Small intestine (tissue), 7 donors: ENCODE results near the gene RBBP8. TPM values are rescaled to one million over a fixed set of nuclear protein-coding genes. Genes with fewer than 3 reads are reported as not detected.

Source experiments
- DNase-seq, 2 donors: peaks; one replicate each; pipeline versions ENCODE4 v3.0.0 to v3.0.0-alpha.2; 2013
- FAIRE-seq: peaks from 2 replicates; lab custom pipeline; 2012; peaks lifted over from hg19 to GRCh38; lab: Jason Lieb, UNC
- H3K27ac ChIP-seq, 3 donors: one replicate each; pipeline ENCODE4 v1.5.1; 2013; ENCODE audit warnings: low read length in 2 of 3, mild to moderate bottlenecking in 2 of 3, control low read depth in 1 of 3, inconsistent platforms in 1 of 3, low read depth in 1 of 3, moderate library complexity in 1 of 3
- H3K27me3 ChIP-seq, 3 donors: one replicate each; pipeline ENCODE4 v1.6.1; 2013; ENCODE audit warnings: low read length in 3 of 3, inconsistent platforms in 1 of 3; ENCODE audit not compliant: control insufficient read depth in 3 of 3, insufficient read depth in 3 of 3
- H3K36me3 ChIP-seq, 3 donors: one replicate each; pipeline ENCODE4 v1.6.1; 2013; ENCODE audit warnings: low read length in 3 of 3, inconsistent platforms in 1 of 3, low read depth in 1 of 3, mild to moderate bottlenecking in 1 of 3, moderate library complexity in 1 of 3; ENCODE audit not compliant: control insufficient read depth in 3 of 3, insufficient read depth in 2 of 3
- H3K4me1 ChIP-seq, 3 donors: one replicate each; pipeline ENCODE4 v1.6.1; 2013; ENCODE audit warnings: low read length in 2 of 3, inconsistent platforms in 1 of 3, low read depth in 1 of 3, mild to moderate bottlenecking in 1 of 3, moderate library complexity in 1 of 3; ENCODE audit not compliant: control insufficient read depth in 3 of 3, insufficient read depth in 2 of 3
- H3K4me3 ChIP-seq, 3 donors: one replicate each; pipeline ENCODE4 v1.5.1; 2013; ENCODE audit warnings: low read length in 3 of 3, control low read depth in 1 of 3, inconsistent platforms in 1 of 3, low read depth in 1 of 3, mild to moderate bottlenecking in 1 of 3, moderate library complexity in 1 of 3
- H3K9me3 ChIP-seq, 2 donors: one replicate each; pipeline ENCODE4 v1.6.1; 2013; ENCODE audit warnings: low read depth in 1 of 2, low read length in 1 of 2; ENCODE audit not compliant: control insufficient read depth in 2 of 2, insufficient read depth in 1 of 2
- WGBS, 3 donors: extraction: QIAGEN DNeasy Blood & Tissue Kit; methylation state at CpG; one replicate each; pipeline ENCODE4 v1.1.7; 2013; 5-methylcytosine and 5-hydroxymethylcytosine counted together
- polyA plus RNA-seq, 4 donors: library from polyadenylated mRNA; stranded (reverse) in 3 of 4; unstranded in 1 of 4; fragments of 200-250 nt in 3 of 4; fragments of 120-200 nt in 1 of 4; gene quantifications; one replicate each; pipeline versions ENCODE4 v1.2.1 to v1.2.3, GENCODE V29; 2013
- donor health status: healthy with polysubstance abuse.
- donor health status: control.
- donor health status: control.
- donor health status: Bipolar disorder and iron deficiency.
- donor health status: healthy.

The RBBP8 gene
- polyA plus RNA-seq, 4 donors = 14.0 to 38.4 (median 32.9) TPM

DNA sequence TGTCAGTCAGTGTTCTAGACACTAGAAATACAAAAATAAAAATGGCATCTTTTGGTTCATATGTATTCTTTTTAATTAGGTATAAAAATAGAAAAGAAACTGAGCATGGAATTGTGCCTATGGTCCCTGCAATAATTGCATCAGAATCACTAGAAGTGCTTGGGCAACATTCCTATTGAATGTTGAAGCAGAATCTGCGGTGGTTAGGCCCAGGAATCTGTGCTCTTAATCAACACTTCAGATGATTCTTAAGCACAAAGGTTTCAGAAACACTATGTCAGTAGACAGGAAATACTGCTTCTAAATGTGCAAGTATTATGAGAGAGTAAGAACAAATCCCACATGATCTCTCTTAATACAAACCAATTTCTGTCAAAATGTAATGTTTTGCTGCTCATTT is 20.3 kb upstream of the RBBP8 start:
- peaks cover 2 to 6% (median 3%) of the 10 kb centered on the region in 3 donors for H3K4me1 ChIP-seq
- H3K27ac ChIP-seq = no peak overlapping the region
- H3K36me3 ChIP-seq = no peaks in the 10 kb centered on the region
- H3K27me3 ChIP-seq = no peaks in the 10 kb centered on the region
- no peak overlapping the region for H3K4me3 ChIP-seq
- no peaks in the 10 kb centered on the region for H3K9me3 ChIP-seq
- FAIRE-seq (no peak), DNase-seq (no peak)
- WGBS, 3 donors = 88 to 100% (median 91%) methylated on average over 1 of the region's 1 CpG

DNA sequence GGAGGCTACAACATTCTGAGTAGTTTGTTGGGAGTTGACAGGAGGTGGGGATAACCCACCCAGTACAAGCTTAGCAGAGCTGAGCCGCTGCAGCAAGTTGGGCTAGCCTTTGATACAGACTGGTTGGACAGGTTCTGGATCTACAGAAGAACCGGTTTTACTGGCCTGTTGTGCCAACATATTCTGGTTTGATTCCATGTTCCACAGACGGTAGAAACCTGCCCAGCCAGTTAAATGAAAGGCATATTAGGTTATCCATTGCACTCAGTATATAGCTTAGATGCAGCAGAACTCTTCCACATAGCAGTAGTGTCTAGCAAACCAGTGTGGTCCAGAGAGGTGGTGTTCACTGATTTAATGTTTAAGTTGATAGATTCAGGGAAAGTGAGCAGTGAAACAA is 19.3 kb upstream of the RBBP8 start:
- Histone ChIP-seq H3K9me3 (no peaks in the 10 kb centered on the region), H3K27me3 (no peaks in the 10 kb centered on the region), H3K4me1 (peaks cover 2 to 6% (median 3%) of the 10 kb centered on the region in 3 donors), H3K4me3 (no peak overlapping the region), H3K27ac (no peak overlapping the region), H3K36me3 (no peaks in the 10 kb centered on the region)
- FAIRE-seq (no peak), DNase-seq (peak; percentile 91 to 93)
- WGBS, 3 donors = 10 to 47% (median 37%) methylated on average over 3 of the region's 3 CpGs

DNA sequence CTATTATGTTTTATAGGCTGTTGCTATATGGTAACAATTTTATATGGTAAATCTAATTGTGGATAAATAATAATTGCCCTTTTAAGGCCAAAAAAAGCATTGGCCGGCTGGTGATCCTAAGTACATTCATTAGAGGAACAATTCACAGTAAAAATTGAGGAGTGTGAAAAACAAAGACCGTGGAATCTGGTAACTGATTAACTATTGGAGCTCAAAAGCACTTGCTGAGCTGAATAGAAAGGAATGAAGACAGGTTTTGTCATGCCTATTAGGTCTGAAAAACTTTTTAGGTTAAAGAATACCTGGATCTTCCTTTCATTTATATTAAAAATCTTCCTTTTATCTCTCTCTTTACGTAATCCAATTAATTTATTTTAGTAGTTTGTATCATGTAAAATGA is 18.5 kb upstream of the RBBP8 start:
- Histone ChIP-seq H3K9me3 (no peaks in the 10 kb centered on the region), H3K36me3 (no peaks in the 10 kb centered on the region), H3K4me1 (peaks cover 2 to 6% (median 3%) of the 10 kb centered on the region in 3 donors), H3K27ac (no peak overlapping the region), H3K27me3 (no peaks in the 10 kb centered on the region), H3K4me3 (no peak overlapping the region)
- DNase-seq (peak; percentile 20 to 48), FAIRE-seq (no peak)
- WGBS, 3 donors = 11 to 56% (median 41%) methylated on average over 3 of the region's 3 CpGs

DNA sequence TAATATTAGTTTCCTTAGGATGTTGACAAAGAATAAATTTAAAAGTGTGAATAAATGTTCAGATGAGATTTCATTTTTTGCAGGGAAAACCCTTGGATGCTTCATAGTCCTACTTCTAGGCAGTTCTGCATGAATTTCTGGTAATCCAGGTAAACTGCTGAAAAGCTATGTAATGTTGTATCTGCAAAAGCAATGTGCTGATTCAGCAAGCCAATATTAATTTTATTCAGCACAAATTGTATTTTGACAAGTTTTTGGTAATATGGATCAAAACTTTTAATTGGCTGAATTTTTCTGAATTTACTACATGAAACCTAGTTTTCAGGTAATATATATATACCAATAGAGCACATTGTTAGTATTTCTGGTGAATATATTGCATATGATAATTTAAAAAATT is 17.8 kb upstream of the RBBP8 start:
- H3K9me3 ChIP-seq = no peaks in the 10 kb centered on the region
- DNase-seq (no peak), FAIRE-seq (no peak)
- no peak overlapping the region for H3K4me3 ChIP-seq
- no peaks in the 10 kb centered on the region for H3K36me3 ChIP-seq
- no peak overlapping the region for H3K27ac ChIP-seq
- H3K27me3 ChIP-seq = no peaks in the 10 kb centered on the region
- H3K4me1 ChIP-seq = peaks cover 2 to 6% (median 3%) of the 10 kb centered on the region in 3 donors

DNA sequence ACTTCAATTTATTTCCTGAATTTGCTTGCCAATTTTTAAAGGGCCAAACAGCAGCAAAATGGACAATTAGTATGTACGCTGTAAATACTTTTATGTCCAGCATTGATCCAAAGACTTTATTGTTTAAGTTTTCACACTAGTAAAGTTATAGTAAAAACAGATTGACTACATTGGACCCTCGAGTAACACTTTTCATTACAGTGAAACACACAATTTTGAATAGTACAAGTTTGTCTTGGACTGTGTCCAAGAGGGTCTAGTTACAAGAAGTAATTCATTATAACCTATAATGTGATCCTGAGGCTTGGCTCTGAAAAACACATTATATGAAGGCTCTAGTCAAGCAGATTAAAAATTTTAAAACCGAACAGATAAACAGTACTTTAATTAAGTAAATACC is 11.4 kb upstream of the RBBP8 start:
- Histone ChIP-seq H3K27ac (no peak overlapping the region), H3K36me3 (no peaks in the 10 kb centered on the region), H3K4me1 (no peaks in the 10 kb centered on the region), H3K27me3 (no peaks in the 10 kb centered on the region), H3K9me3 (no peaks in the 10 kb centered on the region), H3K4me3 (no peak overlapping the region)
- no peak for DNase-seq
- no peak for FAIRE-seq
- 56 to 61% (median 56%) methylated on average over 3 of the region's 3 CpGs for whole genome bisulfite sequencing, 3 donors

DNA sequence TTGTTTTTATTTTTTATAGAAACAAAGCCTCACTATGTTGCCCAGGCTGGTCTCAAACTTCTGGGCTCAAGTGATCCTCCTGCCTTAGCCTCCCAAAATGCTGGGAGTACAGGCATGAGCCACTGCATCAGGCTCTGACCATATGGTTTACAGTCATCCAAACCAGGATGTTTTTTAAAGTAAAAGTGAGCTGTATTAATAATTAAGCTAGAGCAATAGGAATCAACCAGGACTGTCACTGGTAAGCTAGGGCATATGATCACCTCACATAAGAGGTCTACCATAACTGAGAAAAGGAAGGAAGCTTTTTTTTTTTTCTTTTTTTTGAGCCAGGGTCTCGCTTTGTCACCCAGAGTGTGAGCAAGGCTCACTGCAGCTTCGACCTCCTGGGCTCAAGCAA is 8.5 kb upstream of the RBBP8 start:
- H3K4me1 ChIP-seq = peaks cover 0 to 2% (median 0%) of the 10 kb centered on the region in 3 donors
- no peaks in the 10 kb centered on the region for H3K9me3 ChIP-seq
- no peaks in the 10 kb centered on the region for H3K36me3 ChIP-seq
- no peak overlapping the region for H3K27ac ChIP-seq
- FAIRE-seq (no peak), DNase-seq (no peak)
- WGBS, 3 donors = 81 to 91% (median 90%) methylated on average over 2 of the region's 2 CpGs
- H3K4me3 ChIP-seq = no peak overlapping the region
- H3K27me3 ChIP-seq = no peaks in the 10 kb centered on the region

DNA sequence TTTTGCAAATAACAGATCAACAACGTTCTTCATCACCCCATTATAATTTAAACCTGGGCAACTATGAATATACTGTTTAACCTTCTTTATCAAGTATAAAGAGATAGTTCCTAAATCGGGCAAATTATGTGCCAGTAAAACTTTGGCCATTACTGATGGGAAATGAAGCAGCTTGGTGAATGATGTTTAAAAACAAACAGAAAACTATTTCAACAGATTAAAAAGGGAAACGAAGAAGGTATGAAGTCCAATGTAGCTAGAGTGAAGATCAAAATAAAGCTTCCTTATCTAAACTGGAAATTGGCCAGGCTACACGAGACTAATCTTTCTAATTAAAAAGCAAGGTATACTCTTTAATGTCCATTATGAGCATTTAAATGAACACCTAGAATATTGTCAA is 6.7 kb upstream of the RBBP8 start:
- H3K27ac ChIP-seq = no peak overlapping the region
- no peaks in the 10 kb centered on the region for H3K9me3 ChIP-seq
- H3K4me1 ChIP-seq = peaks cover 0 to 3% (median 0%) of the 10 kb centered on the region in 3 donors
- WGBS, 3 donors = 14 to 49% (median 33%) methylated on average over 4 of the region's 4 CpGs
- no peaks in the 10 kb centered on the region for H3K27me3 ChIP-seq
- DNase-seq (peak in 1 of 2 donors; percentile 39), FAIRE-seq (no peak)
- H3K36me3 ChIP-seq = no peaks in the 10 kb centered on the region
- H3K4me3 ChIP-seq = no peak overlapping the region

DNA sequence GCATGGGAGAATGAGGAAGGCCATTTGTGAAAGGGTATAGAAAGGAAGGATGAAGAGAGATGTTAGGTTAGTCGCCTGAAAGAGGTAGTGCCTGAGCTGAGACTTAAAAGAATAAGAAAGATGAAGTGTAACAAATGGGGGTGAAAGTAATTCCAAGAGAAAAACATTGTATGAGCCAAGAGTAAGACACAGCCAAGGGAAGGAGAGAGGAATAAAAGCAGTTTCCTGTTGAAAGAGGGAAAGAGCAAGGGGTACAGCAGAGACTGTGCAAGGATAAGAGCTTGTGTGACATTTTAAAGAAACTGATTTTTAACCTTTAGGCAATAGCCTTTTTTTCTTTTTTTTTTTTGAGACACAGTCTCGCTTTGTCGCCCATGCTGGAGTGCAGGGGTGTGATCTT is 4.8 kb upstream of the RBBP8 start:
- 77 to 95% (median 91%) methylated on average over 2 to 3 of the region's 3 CpGs for WGBS, 3 donors
- peaks cover 0 to 3% (median 0%) of the 10 kb centered on the region in 3 donors for H3K4me1 ChIP-seq
- no peak overlapping the region for H3K4me3 ChIP-seq
- H3K27ac ChIP-seq = no peak overlapping the region
- no peak for FAIRE-seq
- no peaks in the 10 kb centered on the region for H3K36me3 ChIP-seq
- no peaks in the 10 kb centered on the region for H3K9me3 ChIP-seq
- no peak for DNase-seq
- no peaks in the 10 kb centered on the region for H3K27me3 ChIP-seq

DNA sequence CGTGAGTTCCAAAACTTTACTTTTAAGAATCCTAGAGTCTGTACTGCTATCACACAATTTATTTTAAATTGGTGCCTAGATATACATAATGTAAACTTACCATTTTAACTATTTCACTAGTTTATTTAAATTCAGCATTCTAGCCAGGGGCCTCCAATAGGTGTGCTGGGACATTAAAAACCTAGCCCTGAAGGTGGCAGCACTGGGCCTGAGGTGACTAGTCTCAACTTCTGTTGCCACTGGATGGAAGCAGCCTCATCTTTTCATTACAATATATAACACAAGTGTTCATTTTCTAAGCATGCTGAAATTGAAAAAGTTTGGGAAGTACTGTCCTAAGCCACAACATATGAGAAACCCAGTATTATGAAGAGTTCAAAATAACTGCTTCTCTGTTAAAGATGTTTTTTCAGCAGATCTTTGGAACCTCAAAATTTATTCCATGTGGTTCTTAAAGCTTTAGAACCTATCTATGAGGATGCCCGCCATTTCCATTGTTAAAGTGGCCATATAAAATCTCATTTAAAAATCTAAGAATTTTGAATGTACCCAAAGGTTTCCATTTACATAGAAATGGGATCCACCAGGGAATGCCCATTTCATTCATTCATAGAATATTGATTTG is 2.9 kb upstream of the RBBP8 start:
- Histone ChIP-seq H3K4me1 (peaks cover 0 to 6% (median 0%) of the 10 kb centered on the region in 3 donors), H3K4me3 (no peak overlapping the region), H3K9me3 (no peaks in the 10 kb centered on the region), H3K36me3 (no peaks in the 10 kb centered on the region), H3K27me3 (no peaks in the 10 kb centered on the region), H3K27ac (no peak overlapping the region)
- DNase-seq = peak; percentile 80 to 84
- FAIRE-seq = peak; percentile 44
- WGBS, 3 donors = 87 to 89% (median 88%) methylated on average over 2 of the region's 2 CpGs
